ENCODE results near the gene ELMO3. TPM values are rescaled to one million over a fixed set of nuclear protein-coding genes. Genes with fewer than 3 reads are reported as not detected.

Gene ELMO3
- total RNA-seq, 4 donors from 2014 or later: 1.9 to 4.2 (median 3.1) TPM

- ATAC-seq (ENCODE audit: low FRiP score) (no peak), DNase-seq (ENCODE audit: low spot score) (no peak)
- no peak for TF ChIP-seq CTCF (IDR thresholded peaks at IDR 0.05)
Observed at GRCh38 chr16:67223992-67224391, 25.1 kb downstream of the ELMO3 start.

GRCh38 chr16:67226295-67226803 is 27.4 kb downstream of the ELMO3 start:
- DNase-seq (ENCODE audit: low spot score): no peak
- ATAC-seq (ENCODE audit: low FRiP score): peak; percentile 2
- no peak for TF ChIP-seq CTCF (IDR thresholded peaks at IDR 0.05)

GRCh38 chr16:67226804-67227566 is 28.1 kb downstream of the ELMO3 start, which contains the start of gene TMEM208:
TSS of gene TMEM208 (plus strand) at chr16:67227130. CDS start at chr16:67227219, 89 bp downstream.
- DNase-seq (ENCODE audit: low spot score) (peak; percentile 97), ATAC-seq (ENCODE audit: low FRiP score) (peak; percentile 97)
- TF ChIP-seq CTCF (IDR thresholded peaks at IDR 0.05): no peak

- ATAC-seq (ENCODE audit: low FRiP score) (no peak), DNase-seq (ENCODE audit: low spot score) (no peak)
Observed at GRCh38 chr16:67227567-67227921, 28.6 kb downstream of the ELMO3 start.

GRCh38 chr16:67228034-67228785 is 29.3 kb downstream of the ELMO3 start:
- DNase-seq (ENCODE audit: low spot score) (no peak), ATAC-seq (ENCODE audit: low FRiP score) (no peak)
- no peak for TF ChIP-seq CTCF (IDR thresholded peaks at IDR 0.05)

More at GRCh38 chr16:67227567-67227921, 28.6 kb downstream of the ELMO3 start:
- TF ChIP-seq CTCF (IDR thresholded peaks at IDR 0.05): no peak

GRCh38 chr16:67228905-67229304 is 30.0 kb downstream of the ELMO3 start:
- DNase-seq (ENCODE audit: low spot score) (no peak), ATAC-seq (ENCODE audit: low FRiP score) (no peak)
- TF ChIP-seq CTCF (IDR thresholded peaks at IDR 0.05): no peak

All from omental fat pad (tissue), 4 donors.